ENCODE results near the gene NLRP5.
"Not testable (repeated sequence)": the region's sequence is repeated elsewhere in the genome, so short reads cannot be mapped to it uniquely, and the experiment has no call there.

NLRP5 gene

GRCh38 chr19:55986487-55986886 lies at the start of gene NLRP5:
NLRP5 (plus strand) TSS chr19:55986775.
- H3K36me3 Mint-ChIP-seq: no peaks in the 10 kb centered on the region
- H3K27me3 Mint-ChIP-seq: peaks cover under 1% of the 10 kb centered on the region
- H3K4me1 Mint-ChIP-seq (ENCODE audit: low read depth): no peaks in the 10 kb centered on the region
- no peaks in the 10 kb centered on the region for H3K9me3 Mint-ChIP-seq (ENCODE audit: low read depth)
- no peak within 1 kb of the TSS for H3K27ac Mint-ChIP-seq
- H3K4me3 Mint-ChIP-seq: no peak within 1 kb of the TSS

DNA sequence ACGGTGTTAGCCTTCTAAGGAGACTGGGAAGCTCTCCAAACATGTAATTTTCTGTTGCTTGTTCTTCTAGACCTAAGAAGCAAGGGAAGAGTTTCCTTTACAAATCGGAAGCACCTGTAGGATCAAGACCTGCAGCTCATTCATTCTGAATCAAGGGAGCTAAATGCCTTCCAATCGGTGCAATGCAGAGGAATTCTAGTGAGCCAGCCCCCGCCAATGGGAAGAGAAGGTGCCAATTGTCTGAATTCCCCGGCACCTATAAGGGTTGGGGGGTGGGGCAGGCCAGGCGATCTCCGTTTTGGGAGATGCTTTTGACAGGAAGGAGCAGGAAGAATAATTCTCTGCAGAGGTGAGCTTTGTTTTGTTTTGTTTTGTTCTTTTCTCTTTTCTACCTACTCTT lies 47.4 kb upstream of the NLRP5 start:
- Mint-ChIP-seq H3K27me3 (peaks cover 2% of the 10 kb centered on the region), H3K9me3 (ENCODE audit: low read depth) (peaks cover 16% of the 10 kb centered on the region), H3K4me3 (no peak overlapping the region)

GRCh38 chr19:55940306-55940705 lies 46.3 kb upstream of the NLRP5 start:
- H3K9me3 Mint-ChIP-seq (ENCODE audit: low read depth): peaks cover 16% of the 10 kb centered on the region
- no peak overlapping the region for H3K4me3 Mint-ChIP-seq
- H3K27me3 Mint-ChIP-seq: peaks cover 2% of the 10 kb centered on the region
- no peak overlapping the region for H3K27ac Mint-ChIP-seq
- H3K4me1 Mint-ChIP-seq (ENCODE audit: low read depth): no peaks in the 10 kb centered on the region
- H3K36me3 Mint-ChIP-seq: peaks cover 3% of the 10 kb centered on the region

More for the DNA sequence above, 47.4 kb upstream of the NLRP5 start:
- Mint-ChIP-seq H3K36me3 (peaks cover 3% of the 10 kb centered on the region), H3K4me1 (ENCODE audit: low read depth) (no peaks in the 10 kb centered on the region), H3K27ac (no peak overlapping the region)

DNA sequence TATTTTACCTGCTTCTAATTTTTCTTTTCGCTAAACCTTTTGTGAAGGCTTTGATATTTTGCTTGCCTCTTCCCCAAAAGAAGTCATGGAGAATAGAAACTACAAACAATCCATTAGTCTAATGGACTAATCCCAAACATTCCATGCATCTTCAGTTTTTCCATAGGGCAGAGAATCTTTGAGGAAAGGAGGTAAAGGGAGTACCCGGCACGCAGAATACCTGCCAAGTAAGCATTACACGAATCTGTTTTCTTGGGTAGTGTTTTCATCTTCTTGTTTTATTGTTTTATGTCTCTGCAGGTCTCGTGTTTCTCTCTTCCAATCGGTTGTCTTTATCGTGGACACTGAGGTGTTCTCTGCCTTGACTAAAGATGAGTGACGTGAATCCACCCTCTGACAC lies 39.0 kb upstream of the NLRP5 start, which contains the start of gene NLRP8:
TSS of gene NLRP8 (plus strand) at position 301 of the 400 bp plus-strand sequence.
- no peaks in the 10 kb centered on the region for H3K4me1 Mint-ChIP-seq (ENCODE audit: low read depth)
- H3K36me3 Mint-ChIP-seq: no peaks in the 10 kb centered on the region
- peaks cover 9% of the 10 kb centered on the region for H3K27me3 Mint-ChIP-seq
- peaks cover 9% of the 10 kb centered on the region for H3K9me3 Mint-ChIP-seq (ENCODE audit: low read depth)
- no peak within 1 kb of the TSS for H3K27ac Mint-ChIP-seq
- no peak within 1 kb of the TSS for H3K4me3 Mint-ChIP-seq

DNA sequence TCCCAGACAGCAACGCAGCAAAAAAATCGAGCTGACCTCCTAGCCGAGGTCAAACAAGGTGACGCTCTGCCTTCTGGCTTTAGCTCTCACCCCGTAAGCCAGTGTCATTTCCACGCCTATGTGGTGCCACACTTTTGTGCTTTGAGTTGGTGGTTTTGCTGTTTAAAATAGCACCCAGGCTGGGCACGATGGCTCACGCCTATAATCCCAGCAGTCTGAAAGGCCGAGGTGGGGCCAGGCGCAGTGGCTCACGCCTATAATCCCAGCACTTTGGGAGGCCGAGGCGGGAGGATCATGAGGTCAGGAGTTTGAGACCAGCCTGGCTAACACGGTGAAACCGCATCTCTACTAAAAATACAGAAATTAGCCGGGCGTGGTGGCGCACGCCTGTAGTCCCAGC lies 36.0 kb upstream of the NLRP5 start:
- not testable (repeated sequence) for H3K36me3 Mint-ChIP-seq; H3K9me3 Mint-ChIP-seq (ENCODE audit: low read depth); H3K4me3 Mint-ChIP-seq; H3K27me3 Mint-ChIP-seq; H3K4me1 Mint-ChIP-seq (ENCODE audit: low read depth); H3K27ac Mint-ChIP-seq

GRCh38 chr19:55956431-55956830 lies 30.1 kb upstream of the NLRP5 start:
- no peak overlapping the region for H3K27ac Mint-ChIP-seq
- H3K4me1 Mint-ChIP-seq (ENCODE audit: low read depth): no peaks in the 10 kb centered on the region
- no peaks in the 10 kb centered on the region for H3K36me3 Mint-ChIP-seq
- no peaks in the 10 kb centered on the region for H3K27me3 Mint-ChIP-seq
- H3K4me3 Mint-ChIP-seq: no peak overlapping the region
- no peaks in the 10 kb centered on the region for H3K9me3 Mint-ChIP-seq (ENCODE audit: low read depth)

DNA sequence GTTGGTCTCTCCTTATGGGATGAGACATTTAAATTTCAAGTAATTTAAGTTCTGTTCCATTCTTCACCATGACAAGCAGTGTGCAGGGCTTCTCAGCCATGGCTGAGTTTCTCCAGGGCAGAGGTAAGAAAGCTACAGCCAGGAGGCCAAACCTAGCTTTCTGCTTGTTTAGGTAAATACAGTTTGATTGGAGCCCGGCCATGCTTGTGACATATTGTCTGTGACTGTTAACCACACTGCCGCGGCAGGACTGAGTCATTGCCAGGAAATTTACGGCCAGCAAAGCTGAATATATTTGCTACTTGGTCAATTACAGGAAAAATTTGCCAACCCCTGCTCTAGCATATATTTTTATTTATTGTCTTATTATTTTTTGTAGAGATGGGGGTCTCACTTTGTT lies 28.2 kb upstream of the NLRP5 start:
- no peaks in the 10 kb centered on the region for H3K27me3 Mint-ChIP-seq
- no peak overlapping the region for H3K27ac Mint-ChIP-seq
- H3K36me3 Mint-ChIP-seq: no peaks in the 10 kb centered on the region
- H3K4me1 Mint-ChIP-seq (ENCODE audit: low read depth): no peaks in the 10 kb centered on the region
- no peaks in the 10 kb centered on the region for H3K9me3 Mint-ChIP-seq (ENCODE audit: low read depth)
- no peak overlapping the region for H3K4me3 Mint-ChIP-seq

GRCh38 chr19:55959996-55960675 lies 26.4 kb upstream of the NLRP5 start:
- Mint-ChIP-seq H3K36me3 (no peaks in the 10 kb centered on the region), H3K9me3 (ENCODE audit: low read depth) (no peaks in the 10 kb centered on the region), H3K27ac (no peak overlapping the region), H3K4me3 (no peak overlapping the region), H3K27me3 (no peaks in the 10 kb centered on the region), H3K4me1 (ENCODE audit: low read depth) (no peaks in the 10 kb centered on the region)

DNA sequence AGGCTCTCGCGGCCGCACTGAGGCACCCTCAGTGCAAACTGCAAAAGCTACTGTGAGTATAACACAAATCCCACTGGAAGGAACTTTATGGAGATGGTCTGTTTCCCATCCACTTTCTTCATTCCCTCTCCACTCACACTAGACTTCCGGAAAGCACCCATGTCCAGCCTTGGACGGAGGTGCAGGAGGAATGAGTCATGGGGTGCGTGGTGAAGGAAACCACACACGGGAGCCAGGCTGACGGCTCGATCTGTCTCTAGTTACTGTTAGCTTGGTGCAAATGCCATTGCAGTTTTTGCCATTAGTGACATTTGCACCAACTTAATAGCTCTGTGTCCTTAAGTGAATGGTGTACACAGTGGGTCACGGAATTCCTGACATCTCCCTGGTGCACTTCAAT lies 24.4 kb upstream of the NLRP5 start:
- no peak overlapping the region for H3K27ac Mint-ChIP-seq
- H3K4me3 Mint-ChIP-seq: no peak overlapping the region
- no peaks in the 10 kb centered on the region for H3K27me3 Mint-ChIP-seq
- H3K36me3 Mint-ChIP-seq: no peaks in the 10 kb centered on the region
- H3K9me3 Mint-ChIP-seq (ENCODE audit: low read depth): peaks cover under 1% of the 10 kb centered on the region
- no peaks in the 10 kb centered on the region for H3K4me1 Mint-ChIP-seq (ENCODE audit: low read depth)

- Mint-ChIP-seq H3K9me3 (ENCODE audit: low read depth) (peaks cover 23% of the 10 kb centered on the region), H3K4me3 (no peak overlapping the region), H3K4me1 (ENCODE audit: low read depth) (no peaks in the 10 kb centered on the region), H3K27me3 (peaks cover 19% of the 10 kb centered on the region), H3K36me3 (no peaks in the 10 kb centered on the region), H3K27ac (no peak overlapping the region)
Measured at GRCh38 chr19:55973982-55974381, 12.6 kb upstream of the NLRP5 start.

DNA sequence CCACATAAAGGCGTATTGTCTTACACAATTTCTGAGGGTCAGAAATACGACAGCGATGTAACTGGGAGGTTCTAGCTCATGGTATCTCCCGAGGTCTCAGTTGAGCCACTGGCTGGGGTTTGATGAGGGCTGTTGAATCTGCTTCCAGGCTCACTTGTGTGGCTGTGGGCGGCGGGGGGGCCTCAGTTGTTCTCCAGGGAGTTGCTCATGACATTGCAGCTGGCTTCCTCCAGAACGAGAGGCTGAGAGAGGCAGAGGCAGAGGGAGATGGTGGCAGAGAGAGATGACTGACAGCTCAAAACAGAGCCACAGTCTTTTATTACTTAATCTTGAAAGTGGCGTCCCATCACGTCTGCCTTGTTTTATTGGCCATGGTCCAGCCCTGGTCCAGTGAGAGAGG lies 6.2 kb upstream of the NLRP5 start:
- H3K4me3 Mint-ChIP-seq: no peak overlapping the region
- H3K4me1 Mint-ChIP-seq (ENCODE audit: low read depth): no peaks in the 10 kb centered on the region
- peaks cover 2% of the 10 kb centered on the region for H3K36me3 Mint-ChIP-seq
- H3K9me3 Mint-ChIP-seq (ENCODE audit: low read depth): peaks cover 13% of the 10 kb centered on the region
- H3K27me3 Mint-ChIP-seq: peaks cover 8% of the 10 kb centered on the region
- H3K27ac Mint-ChIP-seq: no peak overlapping the region

- no peak overlapping the region for H3K4me3 Mint-ChIP-seq
- no peaks in the 10 kb centered on the region for H3K36me3 Mint-ChIP-seq
- H3K4me1 Mint-ChIP-seq (ENCODE audit: low read depth): no peaks in the 10 kb centered on the region
- H3K27ac Mint-ChIP-seq: no peak overlapping the region
- H3K27me3 Mint-ChIP-seq: peaks cover 2% of the 10 kb centered on the region
- H3K9me3 Mint-ChIP-seq (ENCODE audit: low read depth): no peaks in the 10 kb centered on the region
Measured at GRCh38 chr19:55985254-55985653, 1.3 kb upstream of the NLRP5 start.

DNA sequence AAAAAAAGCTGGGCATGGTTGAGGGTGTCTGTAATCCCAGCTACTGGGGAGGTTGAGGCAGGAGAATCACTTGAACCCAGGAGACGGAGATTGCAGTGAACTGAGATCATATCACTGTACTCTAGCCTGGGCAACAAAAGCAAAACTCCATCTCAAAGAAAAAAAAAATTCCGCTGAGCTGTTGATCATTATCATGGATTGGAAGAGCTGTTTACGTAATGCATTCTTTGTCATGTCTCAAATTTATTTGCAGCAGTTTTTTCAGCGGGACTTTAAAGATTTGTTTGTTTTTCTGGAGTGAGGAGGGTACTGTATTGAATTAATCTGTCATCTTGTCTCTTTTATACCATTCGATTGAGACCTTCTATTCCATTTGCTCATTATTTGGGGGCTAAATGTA lies 4.3 kb downstream of the NLRP5 start:
- H3K4me3 Mint-ChIP-seq: no peak overlapping the region
- peaks cover 3% of the 10 kb centered on the region for H3K36me3 Mint-ChIP-seq
- H3K4me1 Mint-ChIP-seq (ENCODE audit: low read depth): no peaks in the 10 kb centered on the region
- H3K9me3 Mint-ChIP-seq (ENCODE audit: low read depth): peaks cover 9% of the 10 kb centered on the region
- H3K27me3 Mint-ChIP-seq: peaks cover 3% of the 10 kb centered on the region
- no peak overlapping the region for H3K27ac Mint-ChIP-seq

- Mint-ChIP-seq H3K36me3 (peaks cover 3% of the 10 kb centered on the region), H3K27ac (no peak overlapping the region), H3K9me3 (ENCODE audit: low read depth) (peaks cover 9% of the 10 kb centered on the region), H3K4me1 (ENCODE audit: low read depth) (no peaks in the 10 kb centered on the region), H3K4me3 (no peak overlapping the region), H3K27me3 (peaks cover 3% of the 10 kb centered on the region)
Measured at GRCh38 chr19:55993492-55993891, 6.9 kb downstream of the NLRP5 start.

GRCh38 chr19:56014765-56015164 lies 28.2 kb downstream of the NLRP5 start:
- H3K27ac Mint-ChIP-seq: no peak overlapping the region
- no peaks in the 10 kb centered on the region for H3K36me3 Mint-ChIP-seq
- no peaks in the 10 kb centered on the region for H3K4me1 Mint-ChIP-seq (ENCODE audit: low read depth)

GRCh38 chr19:56015756-56016155 lies 29.2 kb downstream of the NLRP5 start:
- no peak overlapping the region for H3K4me3 Mint-ChIP-seq
- no peaks in the 10 kb centered on the region for H3K4me1 Mint-ChIP-seq (ENCODE audit: low read depth)
- no peak overlapping the region for H3K27ac Mint-ChIP-seq
- peaks cover 18% of the 10 kb centered on the region for H3K9me3 Mint-ChIP-seq (ENCODE audit: low read depth)
- H3K36me3 Mint-ChIP-seq: no peaks in the 10 kb centered on the region
- H3K27me3 Mint-ChIP-seq: no peaks in the 10 kb centered on the region

More at GRCh38 chr19:56014765-56015164, 28.2 kb downstream of the NLRP5 start:
- Mint-ChIP-seq H3K9me3 (ENCODE audit: low read depth) (peaks cover 18% of the 10 kb centered on the region), H3K4me3 (no peak overlapping the region), H3K27me3 (no peaks in the 10 kb centered on the region)
